GM12878 (cell line): ENCODE measurements around the gene RASGEF1B. TPM values are rescaled to one million over a fixed set of nuclear protein-coding genes. Genes with fewer than 3 reads are reported as not detected.

Experiments
- ATAC-seq: fragments of 200-7000 bp; cut with Tn5 transposase; 3 replicates; pipeline ENCODE4 v1.9.1; 2020; ENCODE audit warnings: mild to moderate bottlenecking, moderate library complexity
- BruUV-seq: library from RNA; stranded (reverse); fragments of 400-500 nt; replicated peaks from 2 replicates; lab custom pipeline; 2021; lab: Mats Ljungman, UMichigan
- CTCF ChIA-PET: fragments of 300-600 bp; sonication (Branson Sonifier 250); formaldehyde crosslinking; extraction: SDS; loops from one replicate; lab custom pipeline; 2021; ENCODE audit warnings: inconsistent platforms; lab: Yijun Ruan, JAX
- POLR2A ChIA-PET: fragments of 350-600 bp; formaldehyde crosslinking; extraction: SDS; loops from one replicate; lab custom pipeline; 2021; ENCODE audit warnings: inconsistent platforms; lab: Charles Lee
- RAD21 ChIA-PET: fragments of 300-600 bp; sonication (Branson Sonifier 250); formaldehyde crosslinking; loops from one replicate; lab custom pipeline; 2023; ENCODE audit warnings: antibody characterized with exemption; ENCODE audit not compliant: unreplicated experiment; lab: Charles Lee
- SMC1A ChIA-PET: fragments of 300-600 bp; sonication (Branson Sonifier 250); formaldehyde crosslinking; loops from one replicate; lab custom pipeline; 2023; ENCODE audit not compliant: unreplicated experiment, uncharacterized antibody; lab: Charles Lee
- DNase-seq: peaks from one replicate; pipeline ENCODE4 v3.0.0-alpha.2; 2011; ENCODE audit warnings: low read depth, low spot score
- FAIRE-seq: peaks from 3 replicates; lab custom pipeline; 2011; peaks lifted over from hg19 to GRCh38; lab: Jason Lieb, UNC
- H2AFZ ChIP-seq: 2 replicates; pipeline ENCODE4 v1.6.0; 2011; ENCODE audit warnings: low read depth, low read length, control low read depth; ENCODE audit not compliant: control insufficient read depth
- H3K27ac ChIP-seq: 2 replicates; pipeline ENCODE4 v1.5.1; 2011; ENCODE audit warnings: control low read depth; ENCODE audit not compliant: control insufficient read depth, insufficient read depth
- H3K27me3 ChIP-seq, 2 experiments: replicated peaks in 1 of 2; 2 replicates each; pipeline versions ENCODE4 v1.6.0 to v1.6.1; 2011; ENCODE audit warnings: low read length in 1 of 2; ENCODE audit not compliant: control insufficient read depth in 2 of 2, insufficient read depth in 2 of 2
- H3K36me3 ChIP-seq, 2 experiments: 2 replicates each; pipeline ENCODE4 v1.5.1; 2011; ENCODE audit warnings: low read length in 1 of 2; ENCODE audit not compliant: control insufficient read depth in 2 of 2, insufficient read depth in 2 of 2
- H3K4me1 ChIP-seq: 2 replicates; pipeline ENCODE4 v1.6.1; 2011; ENCODE audit warnings: mild to moderate bottlenecking, low read length, moderate library complexity, mixed read lengths; ENCODE audit not compliant: control insufficient read depth, insufficient read depth
- H3K4me2 ChIP-seq: 2 replicates; pipeline ENCODE4 v1.6.0; 2011; ENCODE audit warnings: control low read depth; ENCODE audit not compliant: control insufficient read depth, insufficient read depth
- H3K4me3 ChIP-seq: fragments of 200-600 bp; sonication (generic); 2 replicates; pipeline ENCODE4 v1.5.1; 2016
- H3K79me2 ChIP-seq: 2 replicates; pipeline ENCODE4 v1.6.0; 2011; ENCODE audit warnings: low read length; ENCODE audit not compliant: control insufficient read depth, insufficient read depth
- H3K9ac ChIP-seq: 2 replicates; pipeline ENCODE4 v1.8.0; 2011; ENCODE audit warnings: low read length, control low read depth, mixed read lengths; ENCODE audit not compliant: control insufficient read depth, insufficient read depth
- H3K9me3 ChIP-seq: replicated peaks from 3 replicates; pipeline ENCODE4 v1.5.1; 2011; ENCODE audit warnings: mild to moderate bottlenecking, low read length; ENCODE audit not compliant: control insufficient read depth, insufficient read depth
- H4K20me1 ChIP-seq: 2 replicates; pipeline ENCODE4 v1.6.0; 2011; ENCODE audit not compliant: control insufficient read depth, insufficient read depth
- ATF7 ChIP-seq: fragments of 450-650 bp; IDR thresholded peaks from 2 replicates; pipeline ENCODE4 v1.6.1; 2016; ENCODE audit warnings: low read depth, mild to moderate bottlenecking
- EP300 ChIP-seq, 2 experiments: fragments of 150-350 bp in 1 of 2; IDR thresholded peaks; 2 replicates each; pipeline ENCODE4 v1.6.1; 2011 to 2012; ENCODE audit warnings: low read depth in 2 of 2, low read length in 2 of 2, borderline replicate concordance in 1 of 2, improper control_type of control experiment in 1 of 2, inconsistent platforms in 1 of 2; ENCODE audit not compliant: control insufficient read depth in 1 of 2
- ESRRA ChIP-seq: IDR thresholded peaks from 2 replicates; pipeline ENCODE4 v1.6.1; 2012; ENCODE audit warnings: mild to moderate bottlenecking, low read length, improper control_type of control experiment
- ETV6 ChIP-seq, 2 experiments: fragments of 450-650 bp in 1 of 2; IDR thresholded peaks in 1 of 2; conservative IDR thresholded peaks in 1 of 2; 2 replicates each; pipeline ENCODE4 v1.6.1; 2014; ENCODE audit warnings: antibody characterized with exemption in 1 of 2, borderline replicate concordance in 1 of 2, low read depth in 1 of 2, mild to moderate bottlenecking in 1 of 2, moderate library complexity in 1 of 2
- GABPA ChIP-seq: IDR thresholded peaks from 2 replicates; pipeline ENCODE4 v1.6.1; 2014; ENCODE audit warnings: antibody characterized with exemption, low read depth, mild to moderate bottlenecking, inconsistent platforms
- IKZF2 ChIP-seq, 2 experiments: fragments of 450-650 bp; IDR thresholded peaks; 2 replicates each; pipeline ENCODE4 v1.6.1; 2017; ENCODE audit warnings: mild to moderate bottlenecking in 2 of 2, moderate library complexity in 2 of 2
- JUND ChIP-seq: IDR thresholded peaks from 2 replicates; pipeline ENCODE4 v1.6.1; 2012; ENCODE audit warnings: low read depth, mild to moderate bottlenecking, low read length, improper control_type of control experiment, moderate library complexity
- KLF5 ChIP-seq: fragments of 450-650 bp; IDR thresholded peaks from 2 replicates; pipeline ENCODE4 v1.6.1; 2014; ENCODE audit warnings: mild to moderate bottlenecking; ENCODE audit not compliant: partially characterized antibody
- MTA3 ChIP-seq: IDR thresholded peaks from 2 replicates; pipeline ENCODE4 v1.6.1; 2012; ENCODE audit warnings: low read length, inconsistent platforms, borderline replicate concordance
- NR2C2 ChIP-seq: IDR thresholded peaks from 2 replicates; pipeline ENCODE4 v1.6.1; 2011; ENCODE audit warnings: borderline replicate concordance, low read depth; ENCODE audit not compliant: control insufficient read depth, insufficient read length
- NRF1 ChIP-seq: conservative IDR thresholded peaks from 2 replicates; pipeline ENCODE4 v1.6.1; 2011; ENCODE audit warnings: mild to moderate bottlenecking, low read depth, low read length, improper control_type of control experiment
- RB1 ChIP-seq: fragments of 450-650 bp; formaldehyde crosslinking; IDR thresholded peaks from 2 replicates; pipeline ENCODE4 v1.6.1; 2017; ENCODE audit warnings: mild to moderate bottlenecking, borderline replicate concordance
- SP1 ChIP-seq: IDR thresholded peaks from one replicate; pipeline ENCODE4 v1.6.1; 2011; ENCODE audit warnings: low read depth, low read length
- SREBF2 ChIP-seq: IDR thresholded peaks from 2 replicates; pipeline ENCODE4 v1.6.1; 2012; ENCODE audit warnings: mild to moderate bottlenecking, low read length
- TAF1 ChIP-seq: IDR thresholded peaks from 2 replicates; pipeline ENCODE4 v1.6.1; 2011; ENCODE audit warnings: mild to moderate bottlenecking, low read depth, low read length, borderline replicate concordance
- TCF12 ChIP-seq: IDR thresholded peaks from 2 replicates; pipeline ENCODE4 v1.6.1; 2011; ENCODE audit warnings: low read depth, mild to moderate bottlenecking, low read length
- TCF7 ChIP-seq: IDR thresholded peaks from 2 replicates; pipeline ENCODE4 v1.6.1; 2014; ENCODE audit warnings: antibody characterized with exemption, borderline replicate concordance
- WGBS: methylation state at CpG from one replicate; pipeline ENCODE4 v1.1.6; 2016; ENCODE audit warnings: low lambda C conversion rate; ENCODE audit not compliant: insufficient replicate concordance, insufficient coverage; ENCODE audit errors: missing lambda C conversion rate; 5-methylcytosine and 5-hydroxymethylcytosine counted together
- in situ Hi-C: fragments of 300-500 bp; cut with MboI; formaldehyde crosslinking; loops from 9 replicates; pipeline ENCODE4 v1.14.3; 2018; ENCODE audit warnings: mixed read lengths
- intact Hi-C: fragments of 100-400 bp; cut with micrococcal nuclease; formaldehyde crosslinking; loops from one replicate; pipeline ENCODE4 v1.14.2; 2022; ENCODE audit not compliant: unreplicated experiment
- polyA plus RNA-seq, 11 experiments: library from polyadenylated mRNA; depleted of rRNA in 4 of 11; unstranded in 6 of 11; stranded (reverse) in 5 of 11; fragments of >200 nt; fragmentation: Nextera tagmentation in 4 of 11; fragmentation: Illumina TruSeq in 1 of 11; extraction: Ambion mirVana in 4 of 11; extraction: Trizol in 1 of 11; gene quantifications; 1 replicate in 1 of 11; 2 replicates in 10 of 11; pipeline versions ENCODE4 v1.2.1 to v1.2.3, GENCODE V29; 2011 to 2016; ENCODE audit warnings: inconsistent platforms in 2 of 11, missing spikeins in 2 of 11, low read depth in 1 of 11
- total RNA-seq, 4 experiments: library from RNA; depleted of rRNA in 3 of 4; stranded (reverse); fragments of >200 nt in 3 of 4; fragmentation: Illumina TruSeq in 1 of 4; extraction: Trizol in 1 of 4; gene quantifications; 2 replicates each; pipeline versions ENCODE4 v1.2.1 to v1.2.3, GENCODE V29; 2013 to 2021
- TF ChIP-seq, protein P1 (sequence below): IDR thresholded peaks from 2 replicates; pipeline ENCODE4 v1.6.1; 2012; ENCODE audit warnings: low read depth, low read length, improper control_type of control experiment

RASGEF1B gene
- total and polyA plus RNA-seq, 10 of the 15 experiments (the other 5 are each of a cell fraction or from before 2014, with no cell fraction given): 0.03 to 0.24 (median 0.10) TPM; not detected in 2

DNA sequence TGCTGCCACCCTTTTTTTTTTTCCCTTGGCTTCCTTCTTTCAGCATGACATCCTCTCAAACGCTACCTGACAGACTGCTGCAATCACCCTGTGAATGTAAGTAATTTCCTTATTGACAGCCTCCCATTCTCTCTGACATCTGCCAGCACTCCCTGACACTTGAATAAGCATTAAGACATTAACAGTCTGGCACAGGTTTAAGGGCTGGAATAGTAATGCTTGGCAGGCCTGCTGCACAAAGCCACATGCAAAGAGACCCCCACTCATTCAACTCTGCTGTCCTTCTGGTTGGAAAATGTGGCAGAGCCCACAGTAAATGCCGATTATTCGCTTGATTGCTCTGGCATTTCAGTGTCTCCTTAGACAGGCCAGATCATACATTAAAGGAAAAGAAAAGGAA is 28.1 kb upstream of the RASGEF1B start (continued):
- no peak for TF ChIP-seq ETV6 (conservative IDR thresholded peaks at IDR 0.05 in 1 of 2, IDR thresholded peaks at IDR 0.05 in 1 of 2; ENCODE audit: borderline replicate concordance in 1 of 2, low read depth in 1 of 2)
- no peak for TF ChIP-seq JUND
- TF ChIP-seq TCF7: no peak
- no peak for TF ChIP-seq ESRRA
- no peak for TF ChIP-seq GABPA

DNA sequence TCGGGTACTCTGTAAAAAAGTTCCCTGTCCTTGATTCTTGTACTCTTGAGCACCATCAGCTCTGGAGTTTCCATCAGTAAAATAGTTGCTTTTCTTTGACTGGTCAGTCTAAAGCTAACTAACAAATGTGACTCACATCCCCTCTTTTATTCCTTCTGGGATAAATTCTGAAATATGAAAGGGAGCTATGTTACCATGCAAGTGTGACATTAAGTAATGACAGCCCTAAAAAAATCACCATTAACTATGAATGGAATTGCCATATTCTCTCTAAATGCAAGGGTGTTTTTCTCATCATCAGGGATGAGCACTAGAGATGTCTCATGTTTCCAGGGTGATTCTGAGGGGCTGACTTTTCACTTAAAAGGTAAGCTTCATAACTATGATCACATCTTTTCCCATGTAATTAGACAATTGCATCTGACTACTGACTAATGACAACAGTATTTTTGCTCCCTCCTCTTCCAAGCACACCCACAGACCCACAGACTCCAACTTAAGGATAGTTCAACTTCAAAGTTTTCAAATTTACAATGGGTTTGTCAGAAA is 26.9 kb upstream of the RASGEF1B start:
- 0% methylated on average over 1 of the region's 1 CpG for WGBS
- H4K20me1 ChIP-seq: no peaks in the 10 kb centered on the region
- H3K9me3 ChIP-seq: no peaks in the 10 kb centered on the region
- H3K4me2 ChIP-seq: no peak overlapping the region
- intact Hi-C loops (no loop called here), in situ Hi-C loops (no loop called here)
- BruUV-seq: no TSS peak
- H3K4me3 ChIP-seq: no peak overlapping the region
- H3K79me2 ChIP-seq: no peaks in the 10 kb centered on the region
- no peak for DNase-seq
- ChIA-PET RAD21 (no interaction called here), POLR2A (no interaction called here), SMC1A (interaction anchor here (1.2 to 1.4 kb wide), 3 partner anchors 11 to 31 kb away, joined by 3 to 5 read pairs (median 4); no protein-coding TSS in a partner anchor), CTCF (no interaction called here)
- H3K27ac ChIP-seq: no peak overlapping the region
- no peak for FAIRE-seq
- ATAC-seq: no peak
- H3K9ac ChIP-seq: no peak overlapping the region
- H3K36me3 ChIP-seq: no peaks in the 10 kb centered on the region
- H3K4me1 ChIP-seq: no peaks in the 10 kb centered on the region; the same call in 1 of the 2 replicates
- TF ChIP-seq TCF12 (no peak), NR2C2 (no peak), EP300 (IDR thresholded peaks at IDR 0.05; ENCODE audit: borderline replicate concordance in 1 of 2, control insufficient read depth in 1 of 2, low read depth in 2 of 2, low read length in 2 of 2) (no peak), KLF5 (no peak), ATF7 (no peak), IKZF2 (IDR thresholded peaks at IDR 0.05) (no peak), MTA3 (no peak), RB1 (no peak), TCF7 (no peak), TAF1 (no peak), SP1 (no peak), SREBF2 (no peak), NRF1 (no peak), JUND (no peak)
- TF ChIP-seq, protein P1, sequence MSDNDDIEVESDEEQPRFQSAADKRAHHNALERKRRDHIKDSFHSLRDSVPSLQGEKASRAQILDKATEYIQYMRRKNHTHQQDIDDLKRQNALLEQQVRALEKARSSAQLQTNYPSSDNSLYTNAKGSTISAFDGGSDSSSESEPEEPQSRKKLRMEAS: no peak
- H2AFZ ChIP-seq: no peak overlapping the region
- H3K27me3 ChIP-seq: peaks cover 0 to 2% of the 10 kb centered on the region in 2 experiments; a peak in 2 of 4 replicates
